Dendritic cell treated with granulocyte-macrophage colony-stimulating factor and Interleukin-4, amounts not matched to agents 40 ng/mL and 50 ng/mL, for 4 days (primary cell): Measurements from ENCODE around the gene ZNF653.
A peak's percentile ranks its signal among the peaks of the same experiment; 100 is the strongest.
"Not testable (repeated sequence)": the region's sequence is repeated elsewhere in the genome, so short reads cannot be mapped to it uniquely, and the experiment has no call there.

ENCODE experiments used
- H3K27ac Mint-ChIP-seq: one replicate; pipeline ENCODE4 v1.8.0; 2022; ENCODE audit warnings: mild to moderate bottlenecking, mixed read lengths
- H3K27me3 Mint-ChIP-seq: one replicate; pipeline ENCODE4 v1.8.0; 2022; ENCODE audit warnings: mild to moderate bottlenecking, mixed read lengths
- H3K36me3 Mint-ChIP-seq: one replicate; pipeline ENCODE4 v1.8.0; 2022; ENCODE audit warnings: low read depth, mixed read lengths
- H3K4me1 Mint-ChIP-seq: one replicate; pipeline ENCODE4 v1.8.0; 2022; ENCODE audit warnings: low read depth, mixed read lengths
- H3K4me3 Mint-ChIP-seq: one replicate; pipeline ENCODE4 v1.8.0; 2022; ENCODE audit warnings: mild to moderate bottlenecking, moderate library complexity, mixed read lengths
- H3K9me3 Mint-ChIP-seq: one replicate; pipeline ENCODE4 v1.8.0; 2022; ENCODE audit warnings: mixed read lengths
- intact Hi-C: fragments of 100-400 bp; cut with micrococcal nuclease; formaldehyde crosslinking; loops from one replicate; pipeline ENCODE4 v1.15.0; 2022

Gene ZNF653

DNA sequence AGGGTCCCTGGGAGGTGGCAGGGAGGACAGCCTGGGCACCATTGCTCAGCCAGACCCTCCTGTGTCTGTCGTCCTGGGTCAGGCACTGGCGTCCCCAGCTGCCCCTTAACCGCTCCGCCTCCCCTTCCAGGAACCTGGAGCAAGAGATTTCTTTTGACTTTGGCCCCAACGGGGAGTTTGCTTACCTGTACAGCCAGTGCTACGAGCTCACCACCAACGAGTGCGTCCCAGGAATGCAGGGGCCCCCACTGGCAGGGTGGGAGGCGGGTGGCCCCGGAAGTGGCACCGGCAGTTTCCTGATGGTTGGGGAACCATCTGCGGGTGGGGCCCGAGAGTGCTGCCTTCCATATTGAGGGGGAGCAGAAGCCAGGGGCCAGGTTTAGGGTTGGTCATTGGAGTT lies 57.2 kb downstream of the ZNF653 start:
- no peak overlapping the region for H3K27ac Mint-ChIP-seq
- intact Hi-C loops, result loop anchor here (10.0 kb wide), 1 partner anchor 204 kb away; no protein-coding TSS in a partner anchor
- H3K36me3 Mint-ChIP-seq, result peaks cover 77% of the 10 kb centered on the region
- no peaks in the 10 kb centered on the region for H3K9me3 Mint-ChIP-seq
- H3K4me3 Mint-ChIP-seq, result no peak overlapping the region
- H3K27me3 Mint-ChIP-seq, result peaks cover 7% of the 10 kb centered on the region
- no peaks in the 10 kb centered on the region for H3K4me1 Mint-ChIP-seq

DNA sequence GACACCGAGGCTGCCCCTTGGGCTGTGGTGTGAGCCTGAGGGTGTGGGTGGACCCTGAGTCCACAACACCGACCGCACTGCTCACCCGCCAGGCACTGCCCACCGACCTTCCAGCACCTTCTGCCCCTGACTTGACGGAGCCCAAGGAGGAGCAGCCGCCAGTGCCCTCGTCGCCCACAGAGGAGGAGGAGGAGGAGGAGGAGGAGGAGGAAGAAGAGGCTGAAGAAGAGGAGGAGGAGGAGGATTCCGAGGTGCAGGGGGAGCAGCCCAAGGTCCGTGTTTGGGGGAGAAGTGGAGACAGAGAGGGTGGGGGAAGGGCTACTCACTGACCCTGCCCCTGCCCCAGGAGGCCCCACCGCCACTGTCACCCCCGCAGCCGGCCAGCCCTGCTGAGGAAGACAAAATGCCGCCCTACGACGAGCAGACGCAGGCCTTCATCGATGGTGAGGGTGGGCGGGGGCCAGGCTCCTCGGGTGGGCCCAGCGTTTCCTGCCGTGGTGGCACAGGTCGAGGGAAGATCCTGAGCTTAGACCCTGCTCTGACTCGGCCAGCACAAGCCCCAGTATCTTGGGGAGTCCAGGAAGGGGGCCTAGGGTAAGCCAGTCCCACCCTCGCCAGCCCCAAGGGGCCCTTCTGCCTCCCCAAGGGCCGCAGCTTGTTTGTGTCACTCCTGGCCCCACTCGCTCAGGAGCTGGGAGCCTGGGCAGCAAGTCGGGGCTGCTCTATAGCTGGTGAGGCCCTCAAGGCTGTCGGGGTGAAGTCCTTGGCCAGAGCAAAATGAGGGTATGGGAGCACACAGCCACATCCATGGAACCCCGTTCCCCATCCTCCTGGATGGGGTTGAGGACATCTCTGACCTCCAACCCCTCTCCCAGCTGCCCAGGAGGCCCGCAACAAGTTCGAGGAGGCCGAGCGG lies 58.0 kb downstream of the ZNF653 start:
- Mint-ChIP-seq H3K4me1 (no peaks in the 10 kb centered on the region), H3K27ac (no peak overlapping the region), H3K4me3 (no peak overlapping the region), H3K9me3 (no peaks in the 10 kb centered on the region), H3K27me3 (peaks cover 2% of the 10 kb centered on the region), H3K36me3 (peaks cover 86% of the 10 kb centered on the region)
- intact Hi-C loops, result loop anchor here (10.0 kb wide), 1 partner anchor 203 kb away; no protein-coding TSS in a partner anchor

GRCh38 chr19:11446652-11447301 lies 58.9 kb downstream of the ZNF653 start:
- intact Hi-C loops, result loop anchor here (10.0 kb wide), 1 partner anchor 202 kb away; no protein-coding TSS in a partner anchor
- H3K4me3 Mint-ChIP-seq, result no peak overlapping the region
- H3K36me3 Mint-ChIP-seq, result peaks cover 94% of the 10 kb centered on the region
- H3K27me3 Mint-ChIP-seq, result no peaks in the 10 kb centered on the region
- no peaks in the 10 kb centered on the region for H3K9me3 Mint-ChIP-seq
- H3K27ac Mint-ChIP-seq, result no peak overlapping the region
- peaks cover 3% of the 10 kb centered on the region for H3K4me1 Mint-ChIP-seq

GRCh38 chr19:11446271-11446651 lies 59.4 kb downstream of the ZNF653 start:
- peaks cover 5% of the 10 kb centered on the region for H3K4me1 Mint-ChIP-seq
- no peak overlapping the region for H3K27ac Mint-ChIP-seq
- H3K27me3 Mint-ChIP-seq, result no peaks in the 10 kb centered on the region
- H3K36me3 Mint-ChIP-seq, result peaks cover 99% of the 10 kb centered on the region
- H3K4me3 Mint-ChIP-seq, result no peak overlapping the region
- H3K9me3 Mint-ChIP-seq, result no peaks in the 10 kb centered on the region
- intact Hi-C loops, result loop anchor here (10.0 kb wide), 1 partner anchor 201 kb away; no protein-coding TSS in a partner anchor

DNA sequence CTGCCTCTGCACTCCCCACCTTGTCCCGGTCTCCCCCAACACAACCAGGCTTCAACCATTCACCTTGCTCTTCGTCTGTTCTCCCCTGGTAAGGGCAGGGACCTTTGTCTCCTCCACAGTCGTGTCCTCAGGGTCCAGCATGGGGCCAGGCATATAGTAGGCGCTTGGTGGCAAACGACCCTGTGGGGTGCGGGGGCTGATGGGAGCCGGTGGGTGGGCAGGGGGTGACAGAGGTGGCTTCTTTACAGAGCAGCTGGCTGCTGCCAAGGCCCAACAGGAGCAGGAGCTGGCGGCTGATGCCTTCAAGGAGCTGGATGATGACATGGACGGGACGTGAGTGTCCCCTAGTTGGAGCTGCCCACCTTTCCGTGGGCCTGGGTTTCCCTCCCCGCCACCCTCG lies 60.5 kb downstream of the ZNF653 start:
- Mint-ChIP-seq H3K27ac (no peak overlapping the region), H3K36me3 (peaks cover 99% of the 10 kb centered on the region), H3K27me3 (no peaks in the 10 kb centered on the region), H3K4me3 (no peak overlapping the region), H3K9me3 (no peaks in the 10 kb centered on the region), H3K4me1 (peaks cover 10% of the 10 kb centered on the region)
- intact Hi-C loops, result loop anchor here (10.0 kb wide), 1 partner anchor 200 kb away; no protein-coding TSS in a partner anchor

DNA sequence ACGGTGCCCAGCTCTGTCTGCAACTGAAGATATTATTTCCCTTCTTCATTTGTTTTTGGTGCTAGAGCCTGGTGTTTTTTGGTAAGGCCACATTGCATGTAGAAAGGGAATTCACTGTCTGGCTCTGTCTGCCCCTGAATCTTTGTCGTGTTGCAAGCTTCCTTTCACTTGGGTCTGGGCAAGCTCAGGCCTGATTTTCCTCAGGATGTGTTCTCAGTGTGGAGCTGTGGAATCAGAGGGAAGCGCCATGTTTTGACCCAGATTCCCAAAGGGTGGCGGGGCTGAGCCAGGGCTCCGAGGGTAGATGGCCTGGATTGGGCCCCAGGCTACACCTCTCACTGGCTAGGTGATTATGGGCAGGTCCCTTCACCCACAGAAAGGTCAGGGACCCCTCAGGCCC lies 61.6 kb downstream of the ZNF653 start:
- Mint-ChIP-seq H3K36me3 (peaks cover 98% of the 10 kb centered on the region), H3K27ac (no peak overlapping the region), H3K27me3 (no peaks in the 10 kb centered on the region), H3K4me1 (peaks cover 10% of the 10 kb centered on the region), H3K9me3 (no peaks in the 10 kb centered on the region), H3K4me3 (no peak overlapping the region)
- intact Hi-C loops, result loop anchor here (10.0 kb wide), 1 partner anchor 199 kb away; no protein-coding TSS in a partner anchor

DNA sequence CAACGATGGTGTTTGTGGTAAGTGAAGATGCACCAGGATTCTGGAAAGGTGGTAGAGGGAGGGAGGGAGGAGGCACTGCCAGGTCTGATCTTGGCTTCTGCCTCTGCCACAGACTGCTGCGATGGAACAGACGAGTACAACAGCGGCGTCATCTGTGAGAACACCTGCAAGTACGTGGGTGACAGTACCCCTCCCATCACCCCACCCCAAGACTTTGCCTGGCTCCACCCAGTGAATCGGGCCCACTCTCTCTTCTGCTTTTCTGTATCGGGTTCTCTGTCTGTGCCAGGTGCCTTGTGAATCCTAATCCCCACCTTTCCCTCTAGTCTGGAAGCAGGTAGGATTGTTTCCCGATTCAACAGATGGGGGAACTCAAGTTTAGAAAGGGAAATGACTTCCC lies 67.7 kb downstream of the ZNF653 start:
- Mint-ChIP-seq H3K36me3 (peaks cover 75% of the 10 kb centered on the region), H3K27me3 (no peaks in the 10 kb centered on the region), H3K4me1 (peaks cover 37% of the 10 kb centered on the region), H3K4me3 (no peak overlapping the region), H3K9me3 (no peaks in the 10 kb centered on the region), H3K27ac (no peak overlapping the region)
- intact Hi-C loops, result loop anchor here (5.0 kb wide), 1 partner anchor 146 kb away; no protein-coding TSS in a partner anchor

DNA sequence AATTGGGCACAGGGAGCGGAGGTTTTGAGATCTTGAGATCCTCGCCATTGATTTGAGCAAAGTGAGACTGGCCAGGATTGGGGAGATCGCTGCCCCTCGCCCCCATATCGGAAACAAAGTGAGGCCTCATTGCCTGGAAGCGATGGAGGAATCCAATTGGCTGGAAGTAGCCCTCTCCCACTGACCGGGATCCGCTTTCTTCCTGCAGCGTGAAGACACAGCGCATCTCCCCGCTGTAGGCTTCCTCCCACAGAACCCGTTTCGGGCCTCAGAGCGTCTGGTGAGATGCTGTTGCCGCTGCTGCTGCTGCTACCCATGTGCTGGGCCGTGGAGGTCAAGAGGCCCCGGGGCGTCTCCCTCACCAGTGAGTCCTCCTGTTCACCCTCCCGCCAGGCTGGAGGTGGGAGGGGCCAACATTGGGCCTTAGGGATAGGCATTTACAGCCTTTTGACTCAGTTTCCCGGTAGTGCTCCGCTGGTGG lies 69.8 kb downstream of the ZNF653 start:
- peaks cover 28% of the 10 kb centered on the region for H3K4me1 Mint-ChIP-seq
- H3K27me3 Mint-ChIP-seq, result peaks cover 2% of the 10 kb centered on the region
- intact Hi-C loops, result loop anchor here (1.0 to 5.0 kb wide), 4 partner anchors 55 to 144 kb away; partner anchors contain the start of gene ZNF653
- peak overlapping the region; percentile 91 for H3K27ac Mint-ChIP-seq
- H3K9me3 Mint-ChIP-seq, result no peaks in the 10 kb centered on the region
- H3K4me3 Mint-ChIP-seq, result peak overlapping the region; percentile 99
- H3K36me3 Mint-ChIP-seq, result peaks cover 54% of the 10 kb centered on the region

DNA sequence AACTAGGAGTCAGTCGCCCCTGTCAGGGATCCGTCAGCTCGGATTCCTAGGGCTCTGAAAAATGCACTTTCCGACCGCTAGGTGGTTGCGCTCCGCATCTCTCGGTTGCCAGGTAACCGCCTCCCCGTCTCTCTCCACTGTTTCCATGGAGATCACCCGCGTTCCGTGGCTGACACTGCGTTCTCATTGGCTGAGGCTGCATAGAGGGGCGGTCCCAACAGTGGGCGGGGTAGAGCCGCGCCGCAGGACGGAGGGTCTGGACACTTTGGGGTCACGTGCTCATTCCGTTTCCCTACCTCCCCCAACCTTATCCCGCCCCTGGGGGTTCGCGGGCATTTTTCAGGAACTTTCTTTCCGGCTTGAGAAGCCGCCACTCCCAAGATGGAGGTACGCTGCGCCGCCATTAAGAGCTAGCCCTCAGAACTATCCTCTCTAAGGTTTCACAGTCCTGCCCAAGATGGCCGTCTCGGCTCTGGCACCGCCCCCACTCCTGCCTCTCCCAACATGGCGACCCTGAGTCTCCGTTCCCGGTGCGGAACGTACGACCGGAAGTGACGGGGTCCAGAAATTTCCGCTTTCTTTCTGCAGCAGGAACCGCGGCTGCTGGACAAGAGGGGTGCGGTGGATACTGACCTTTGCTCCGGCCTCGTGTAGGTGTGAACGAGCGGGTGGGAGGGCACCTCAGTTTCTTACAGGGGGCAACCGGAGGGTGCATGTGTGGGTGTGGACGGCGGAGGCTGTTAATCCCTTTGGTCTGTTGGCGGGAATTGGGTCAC lies 70.4 kb downstream of the ZNF653 start, which contains the start of the genes ODAD3 and PRKCSH:
Gene ODAD3, minus strand, starts transcription at position 65 of the 776 bp plus-strand sequence. CDS start 105 bp downstream, outside the sequence.
Gene PRKCSH, plus strand, starts transcription at position 579 of the 776 bp plus-strand sequence. CDS start 483 bp downstream, outside the sequence.
- Mint-ChIP-seq H3K4me3 (peak within 1 kb of the TSS; percentile 99), H3K27me3 (peaks cover 8% of the 10 kb centered on the region), H3K27ac (peak within 1 kb of the TSS; percentile 91), H3K4me1 (peaks cover 28% of the 10 kb centered on the region), H3K36me3 (peaks cover 48% of the 10 kb centered on the region), H3K9me3 (no peaks in the 10 kb centered on the region)
- intact Hi-C loops, result loop anchor here (1.0 to 5.0 kb wide), 4 partner anchors 54 to 143 kb away; partner anchors contain the start of gene ZNF653

DNA sequence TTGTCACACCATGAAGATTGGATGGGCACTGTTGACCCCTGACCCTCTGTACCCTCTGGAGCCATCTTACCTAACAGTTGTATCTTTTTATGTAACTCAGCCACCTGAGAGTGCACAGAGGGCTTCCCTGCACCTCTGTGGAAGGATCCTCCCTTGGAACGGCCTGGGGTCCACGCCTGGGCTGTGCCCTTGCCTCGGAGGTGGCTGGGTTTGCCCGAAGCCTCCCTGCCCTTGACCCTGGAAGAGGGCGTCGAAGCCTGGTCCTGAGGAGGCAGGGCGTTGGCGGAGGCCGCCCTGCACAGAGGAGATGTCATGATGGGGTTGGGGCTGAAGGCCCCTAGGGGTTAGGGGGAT lies 71.0 kb downstream of the ZNF653 start:
- Mint-ChIP-seq H3K27ac (peak overlapping the region; percentile 91), H3K36me3 (peaks cover 42% of the 10 kb centered on the region), H3K4me3 (peak overlapping the region; percentile 99), H3K27me3 (peaks cover 10% of the 10 kb centered on the region), H3K4me1 (peaks cover 28% of the 10 kb centered on the region), H3K9me3 (no peaks in the 10 kb centered on the region)
- intact Hi-C loops, result loop anchor here (1.0 to 5.0 kb wide), 4 partner anchors 53 to 142 kb away; partner anchors contain the start of gene ZNF653

DNA sequence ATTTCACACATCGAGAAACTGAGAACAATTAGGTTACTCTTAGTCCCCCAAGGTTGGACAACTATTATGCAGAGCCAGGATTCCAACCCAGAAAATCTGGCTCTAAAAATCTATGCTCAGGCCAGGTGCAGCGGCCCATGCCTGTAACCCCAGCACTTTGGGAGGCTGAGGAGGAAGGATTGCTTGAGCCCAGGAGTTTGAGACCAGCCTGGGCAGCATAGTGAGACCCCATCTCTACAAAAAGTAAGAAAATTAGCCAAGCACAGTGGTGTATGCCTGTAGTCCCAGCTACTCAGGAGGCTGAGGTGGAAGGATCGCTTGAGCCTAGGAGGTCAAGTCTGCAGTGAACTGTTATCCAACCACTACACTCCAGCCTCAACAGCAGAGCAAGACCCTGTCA lies 72.1 kb downstream of the ZNF653 start:
- H3K9me3 Mint-ChIP-seq, H3K27me3 Mint-ChIP-seq, H3K27ac Mint-ChIP-seq, H3K4me3 Mint-ChIP-seq, intact Hi-C loops: not testable (repeated sequence)
- Mint-ChIP-seq H3K36me3 (peaks cover 33% of the 10 kb centered on the region), H3K4me1 (peaks cover 28% of the 10 kb centered on the region)
